Measurements from ENCODE around the gene PDCD1LG2.

DNA sequence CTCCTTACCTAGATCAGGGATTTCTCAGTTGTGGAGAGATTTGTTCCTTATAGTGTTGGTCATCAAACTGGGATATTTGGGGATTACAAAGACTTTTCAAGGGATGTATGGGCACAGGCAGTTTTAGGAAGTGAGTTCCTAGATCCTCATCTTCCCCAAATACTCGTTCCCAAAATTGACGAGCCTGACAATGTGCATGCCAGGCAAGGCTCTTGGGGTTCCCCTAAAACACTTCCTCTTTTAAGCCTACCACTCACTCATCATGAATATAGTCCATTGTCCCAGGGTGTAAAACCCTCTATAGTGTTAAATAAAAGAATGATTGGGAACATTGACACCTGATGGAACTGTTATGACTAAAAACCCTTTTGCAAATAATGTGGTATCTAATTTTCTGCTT is 26.4 kb downstream of the PDCD1LG2 start:
- TF ChIP-seq SIN3A (IDR thresholded peaks at IDR 0.05; ENCODE audit: borderline replicate concordance, insufficient read depth, low read length), result no peak
- no peak for TF ChIP-seq FOXP2 (optimal IDR thresholded peaks at IDR 0.05; ENCODE audit: borderline replicate concordance, extremely low read depth, extremely low read length, insufficient read depth)
- TF ChIP-seq TAF1 (IDR thresholded peaks at IDR 0.05; ENCODE audit: borderline replicate concordance, insufficient read depth, low read length), result no peak

Measured in PFSK-1 (cell line).